Activated gamma-delta T cell (primary cell): ENCODE results near the gene MLX.
A peak's percentile ranks its signal among the peaks of the same experiment; 100 is the strongest.

Experiments
- DNase-seq: peaks from one replicate; lab custom pipeline; 2025; lab: John Stamatoyannopoulos, UW
- total RNA-seq, 2 donors: gene quantifications; one replicate each; lab custom pipeline; 2026; lab: John Stamatoyannopoulos, UW

The MLX gene, protein sequence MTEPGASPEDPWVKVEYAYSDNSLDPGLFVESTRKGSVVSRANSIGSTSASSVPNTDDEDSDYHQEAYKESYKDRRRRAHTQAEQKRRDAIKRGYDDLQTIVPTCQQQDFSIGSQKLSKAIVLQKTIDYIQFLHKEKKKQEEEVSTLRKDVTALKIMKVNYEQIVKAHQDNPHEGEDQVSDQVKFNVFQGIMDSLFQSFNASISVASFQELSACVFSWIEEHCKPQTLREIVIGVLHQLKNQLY
- total RNA-seq: 53.7 to 61.3 reads per million in 2 donors

DNA sequence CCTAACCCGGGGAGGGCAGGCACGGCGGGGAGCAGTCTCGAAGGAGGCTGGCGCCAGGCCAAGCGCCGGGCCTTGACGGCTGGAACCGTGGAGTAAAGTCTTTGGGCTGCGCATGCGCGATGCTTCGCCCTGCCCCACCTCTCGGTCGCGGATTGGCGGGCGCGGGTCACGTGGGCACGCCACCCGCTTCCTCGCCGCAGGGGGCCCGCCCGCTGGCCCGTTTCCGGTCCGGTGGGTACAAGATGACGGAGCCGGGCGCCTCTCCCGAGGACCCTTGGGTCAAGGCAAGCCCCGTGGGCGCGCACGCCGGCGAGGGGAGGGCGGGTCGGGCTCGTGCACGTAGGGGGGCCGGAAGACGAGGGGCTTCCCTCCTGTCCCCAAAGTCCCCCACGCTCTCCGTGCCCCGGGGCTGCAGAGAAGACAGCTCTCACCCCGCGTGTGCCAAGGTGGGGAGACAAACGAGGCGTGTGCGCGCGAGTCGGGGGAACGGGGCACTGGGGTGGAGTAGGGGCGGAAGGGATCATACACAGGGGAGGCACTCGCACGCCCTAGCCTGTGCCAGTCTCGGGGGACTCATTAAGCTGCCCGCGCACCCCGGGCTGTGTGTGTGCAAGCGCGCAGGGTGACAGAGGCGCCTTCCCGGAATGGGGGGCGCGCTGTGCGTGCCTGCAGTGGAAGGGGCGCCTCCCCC lies at the start of gene MLX:
Gene MLX, plus strand, starts transcription at position 218 of the 691 bp plus-strand sequence. Its CDS starts 25 bp downstream, at position 243.
- DNase-seq: peak; percentile 90

DNA sequence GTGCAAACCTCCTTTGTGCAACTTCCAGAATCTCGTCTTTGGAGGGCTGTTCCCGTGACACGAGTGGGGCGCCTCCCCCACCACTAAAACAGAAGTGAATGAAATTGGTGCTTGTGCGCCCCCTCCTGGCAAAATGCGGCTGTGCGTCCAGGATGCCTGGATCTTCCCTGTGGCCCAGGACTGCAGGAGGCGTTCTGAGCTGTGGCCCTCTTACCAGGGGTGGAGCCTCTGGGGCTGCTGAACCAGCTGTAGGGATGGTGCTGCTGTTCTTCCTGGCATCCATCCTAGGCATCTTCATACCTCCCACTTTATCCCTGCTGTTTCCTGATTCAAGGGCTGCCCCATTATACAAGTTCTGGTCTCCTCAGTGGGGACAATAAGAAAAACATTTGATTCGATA lies 49.4 kb upstream of the MLX start:
- DNase-seq: peak; percentile 36

DNA sequence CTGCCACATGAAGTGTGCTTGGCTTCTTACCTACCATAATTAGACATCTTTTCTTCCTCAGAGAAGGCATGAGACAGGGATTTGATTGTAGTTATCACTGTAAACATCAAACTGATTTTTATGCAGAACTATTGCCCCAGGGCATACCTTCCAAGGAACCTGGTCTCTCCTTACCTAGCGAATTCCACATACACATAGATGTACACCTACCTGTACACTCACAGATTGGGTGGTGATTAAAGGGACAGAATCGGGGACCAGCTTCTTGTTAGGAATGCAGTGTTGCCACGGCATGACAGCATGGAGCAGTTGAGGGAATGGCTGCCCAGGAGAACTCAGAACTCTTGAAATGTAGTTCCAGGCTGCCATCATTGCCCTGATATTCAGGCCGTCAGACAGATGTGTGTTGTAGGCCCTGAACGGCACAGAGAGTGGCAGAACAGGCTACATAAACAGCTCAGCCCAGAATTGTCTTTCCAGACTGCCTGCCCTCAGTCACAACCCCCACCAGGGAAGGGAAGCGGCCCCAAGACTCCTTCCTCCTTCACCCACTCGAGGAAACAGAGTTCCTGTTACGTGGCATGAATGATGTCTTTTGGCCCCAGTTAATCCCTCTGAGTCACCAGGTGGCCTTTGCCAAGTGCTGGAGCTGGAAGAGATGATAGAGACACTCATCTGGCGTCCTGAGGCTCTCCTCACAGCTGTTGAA lies 48.7 kb upstream of the MLX start:
- no peak for DNase-seq

GRCh38 chr17:42518755-42519545 lies 48.0 kb upstream of the MLX start:
- no peak for DNase-seq

GRCh38 chr17:42519546-42520491 lies 47.1 kb upstream of the MLX start:
- DNase-seq: no peak

GRCh38 chr17:42520540-42520951 lies 46.4 kb upstream of the MLX start:
- DNase-seq: no peak

DNA sequence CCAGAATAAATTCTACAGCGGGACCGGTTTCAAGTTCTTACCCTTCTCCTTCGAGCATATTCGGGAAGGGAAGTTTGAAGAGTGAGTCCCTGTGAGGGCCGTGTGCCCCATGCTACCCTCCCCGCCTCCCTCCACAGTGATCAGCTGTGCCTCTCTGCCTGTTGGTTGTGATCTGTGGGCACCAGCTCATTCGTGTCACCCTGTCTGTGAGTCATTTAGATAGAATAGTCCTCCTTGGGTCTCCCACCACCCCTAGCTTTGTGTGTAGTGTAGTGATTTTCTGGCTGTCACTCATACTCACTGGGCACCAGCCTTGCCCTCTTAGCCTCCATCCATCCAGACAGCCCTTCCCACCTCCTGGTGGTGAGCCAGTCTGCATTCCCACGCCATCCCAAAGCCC lies 45.9 kb upstream of the MLX start:
- no peak for DNase-seq

DNA sequence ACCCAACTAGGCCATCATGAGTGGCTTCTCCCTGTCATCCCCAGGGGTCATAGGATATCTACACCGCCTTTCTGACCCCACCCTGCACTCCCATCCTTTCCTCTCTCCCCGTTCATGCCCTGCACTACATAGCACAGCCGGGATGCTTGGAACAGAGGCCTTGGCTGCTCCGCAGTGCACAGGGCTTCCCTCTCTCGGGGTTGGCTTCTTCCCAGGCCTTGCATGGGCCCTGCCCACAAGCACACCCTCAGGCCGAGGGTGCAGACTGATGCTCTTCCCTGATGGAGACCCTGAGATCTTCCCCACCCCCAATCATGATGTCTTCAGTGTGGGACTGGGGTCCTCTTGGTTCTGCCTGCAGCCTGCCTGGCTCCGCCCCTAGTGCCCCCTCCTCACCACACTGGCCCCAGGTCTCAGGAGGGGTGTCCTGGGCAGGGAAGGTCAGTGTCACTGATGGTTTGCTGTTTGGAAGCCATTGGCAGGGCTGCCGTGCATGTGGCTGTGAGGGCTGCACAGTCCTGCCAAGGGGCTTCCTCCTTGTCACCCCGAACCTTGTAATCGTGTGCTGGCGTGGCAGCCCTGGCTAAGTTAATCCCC lies 45.1 kb upstream of the MLX start:
- no peak for DNase-seq

DNA sequence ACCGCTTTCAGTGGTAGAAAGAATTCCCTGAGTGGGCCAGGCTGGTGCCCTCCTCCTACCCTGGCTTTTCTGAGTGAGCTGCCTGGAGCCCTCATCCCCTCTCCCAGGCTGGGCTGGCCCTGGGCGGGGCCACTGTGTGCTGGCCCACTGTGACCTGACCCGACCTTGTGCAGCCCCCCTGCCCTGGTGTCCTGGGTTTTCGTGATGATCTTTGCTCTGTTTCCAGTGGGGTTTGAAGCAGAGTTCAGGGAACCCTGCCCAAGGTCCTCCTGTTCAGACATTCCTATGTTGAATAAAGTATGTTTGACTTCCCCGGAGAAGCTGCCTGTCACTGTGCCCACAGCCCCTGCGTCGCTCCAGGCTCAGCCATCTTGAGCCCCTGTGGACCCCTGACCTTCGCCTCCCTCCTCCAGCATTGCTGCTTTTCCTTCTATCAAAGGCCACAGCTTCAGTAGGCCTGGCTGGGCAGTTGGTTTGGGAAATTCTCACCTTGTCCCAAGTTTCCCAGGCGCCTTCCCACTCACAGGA lies 44.6 kb upstream of the MLX start:
- no peak for DNase-seq

GRCh38 chr17:42522798-42523278 lies 44.1 kb upstream of the MLX start:
- DNase-seq: no peak

DNA sequence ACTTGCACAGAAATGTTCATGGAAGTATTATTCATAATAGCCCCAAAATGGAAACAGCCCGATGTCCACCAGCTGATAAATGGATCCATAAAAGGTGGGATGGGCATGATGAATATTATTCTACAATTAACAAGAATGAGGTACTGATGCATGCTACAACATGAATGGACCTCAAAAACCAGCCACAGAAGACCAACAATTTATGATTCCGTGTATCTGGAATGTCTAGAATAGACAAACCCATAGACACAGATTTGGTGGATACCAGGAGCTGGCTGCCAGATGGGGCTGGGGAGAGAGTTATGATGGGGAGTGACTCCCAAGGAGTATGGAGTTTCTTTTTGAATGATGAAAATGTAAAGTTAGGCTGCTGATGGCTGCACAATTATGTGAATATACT lies 41.7 kb upstream of the MLX start:
- no peak for DNase-seq

- DNase-seq: no peak
Measured at GRCh38 chr17:42526031-42526444, 40.9 kb upstream of the MLX start.

DNA sequence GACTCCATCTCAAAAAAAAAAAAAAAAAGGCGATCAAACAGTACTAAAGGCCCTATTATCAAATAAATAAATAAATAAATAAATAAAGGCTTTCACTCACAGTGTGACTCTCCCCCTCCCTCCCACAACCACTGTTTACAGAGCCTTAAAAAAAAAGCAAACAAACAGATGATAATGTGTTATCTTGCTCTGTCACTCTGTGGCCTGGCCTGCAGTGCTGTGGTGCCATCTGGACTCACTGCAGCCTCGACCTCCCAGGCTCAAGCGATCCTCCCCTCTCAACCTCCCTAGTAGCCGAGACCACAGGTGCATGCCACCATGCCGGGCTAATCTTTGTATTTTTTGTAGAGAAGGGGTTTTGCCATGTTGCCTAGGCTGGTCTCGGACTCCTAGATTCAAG lies 39.0 kb upstream of the MLX start:
- DNase-seq: no peak

DNA sequence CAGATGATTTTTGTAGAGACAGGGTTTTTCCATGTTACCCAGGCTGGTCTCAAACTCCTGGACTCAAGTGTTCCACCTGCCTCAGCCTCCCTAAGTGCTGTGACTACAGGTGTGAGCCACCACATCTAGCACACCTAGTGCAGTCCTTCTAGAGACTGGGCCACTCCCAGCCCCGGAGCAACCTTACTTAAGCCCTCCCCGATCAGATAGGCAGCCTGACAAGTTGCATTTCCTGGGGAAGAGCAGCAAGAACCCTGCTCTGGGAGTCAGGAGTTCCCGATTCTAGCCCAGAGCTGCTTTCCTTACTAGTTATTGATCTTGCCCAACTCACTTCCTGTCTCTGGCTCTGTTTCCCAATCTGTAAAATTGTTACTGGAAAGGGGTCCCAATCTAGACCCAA lies 37.8 kb upstream of the MLX start:
- DNase-seq: no peak

- DNase-seq: no peak
Measured at GRCh38 chr17:42530952-42531454, 35.9 kb upstream of the MLX start.

- peak; percentile 56 for DNase-seq
Measured at GRCh38 chr17:42531455-42532354, 35.2 kb upstream of the MLX start.

- no peak for DNase-seq
Measured at GRCh38 chr17:42535155-42536047, 31.5 kb upstream of the MLX start.

DNA sequence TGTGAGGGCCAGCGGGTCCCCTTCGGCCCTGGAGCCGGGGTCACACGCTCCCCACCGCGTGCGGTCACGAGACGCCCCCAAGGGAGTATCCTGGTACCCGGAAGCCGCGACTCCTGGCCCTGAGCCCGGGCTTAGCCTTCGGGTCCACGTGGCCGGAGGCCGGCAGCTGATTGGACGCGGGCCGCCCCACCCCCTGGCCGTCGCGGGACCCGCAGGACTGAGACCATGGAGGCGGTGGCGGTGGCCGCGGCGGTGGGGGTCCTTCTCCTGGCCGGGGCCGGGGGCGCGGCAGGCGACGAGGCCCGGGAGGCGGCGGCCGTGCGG lies 30.9 kb upstream of the MLX start, which contains the start of gene NAGLU:
Gene NAGLU, plus strand, starts transcription at position 194 of the 324 bp plus-strand sequence. Its CDS starts 32 bp downstream, at position 226.
- peak; percentile 76 for DNase-seq
